Erythroblast (primary cell): ENCODE data around the gene ADK.

ENCODE experiments used
- GATA1 ChIP-seq: IDR thresholded peaks from 2 replicates; pipeline ENCODE4 v1.6.1; 2011; ENCODE audit warnings: low read depth, mild to moderate bottlenecking, control low read depth, low read length, moderate library complexity
- POLR2A ChIP-seq: IDR thresholded peaks from 2 replicates; pipeline ENCODE4 v1.6.1; 2011; ENCODE audit warnings: mild to moderate bottlenecking, low read length

DNA sequence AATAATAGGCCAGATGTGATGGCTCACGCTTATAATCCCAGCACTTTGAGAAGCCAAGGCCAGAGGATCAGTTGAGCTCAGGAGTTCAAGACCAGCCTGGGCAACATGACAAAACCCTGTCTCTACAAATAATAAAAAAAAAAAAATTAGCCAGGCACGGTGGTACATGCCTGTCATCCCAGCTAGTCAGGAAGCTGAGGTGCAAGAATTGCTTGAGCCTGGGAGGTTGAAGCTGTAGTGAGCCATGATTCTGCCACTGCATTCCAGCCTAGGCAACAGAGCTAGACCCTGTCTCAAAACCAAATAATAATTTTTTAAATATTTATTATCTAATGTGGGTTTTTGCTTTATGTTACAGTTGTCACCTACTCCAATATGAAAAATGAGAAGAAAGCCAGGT is 178.9 kb downstream of the ADK start:
- TF ChIP-seq POLR2A, result no peak
- no peak for TF ChIP-seq GATA1
